Prostate gland (tissue), 2 donors: ENCODE measurements around the gene DSCAM.

ENCODE experiments used
- POLR2A ChIP-seq: fragments of 450-650 bp; IDR thresholded peaks from one replicate; pipeline ENCODE4 v1.6.1; 2016; ENCODE audit warnings: antibody characterized with exemption, mild to moderate bottlenecking
- POLR2AphosphoS5 ChIP-seq: sonication (generic); formaldehyde crosslinking; IDR thresholded peaks from one replicate; pipeline ENCODE4 v1.6.1; 2017; ENCODE audit warnings: antibody characterized with exemption
- TF ChIP-seq, protein P1 (sequence below), 4 experiments: fragments of 200-600 bp in 2 of 4; fragments of 450-650 bp in 2 of 4; sonication (generic) in 2 of 4; IDR thresholded peaks; 1 replicate in 3 of 4; 2 replicates in 1 of 4; pipeline ENCODE4 v1.5.1; 2016 to 2019; ENCODE audit warnings: antibody characterized with exemption in 4 of 4, mild to moderate bottlenecking in 2 of 4, moderate library complexity in 2 of 4

DNA sequence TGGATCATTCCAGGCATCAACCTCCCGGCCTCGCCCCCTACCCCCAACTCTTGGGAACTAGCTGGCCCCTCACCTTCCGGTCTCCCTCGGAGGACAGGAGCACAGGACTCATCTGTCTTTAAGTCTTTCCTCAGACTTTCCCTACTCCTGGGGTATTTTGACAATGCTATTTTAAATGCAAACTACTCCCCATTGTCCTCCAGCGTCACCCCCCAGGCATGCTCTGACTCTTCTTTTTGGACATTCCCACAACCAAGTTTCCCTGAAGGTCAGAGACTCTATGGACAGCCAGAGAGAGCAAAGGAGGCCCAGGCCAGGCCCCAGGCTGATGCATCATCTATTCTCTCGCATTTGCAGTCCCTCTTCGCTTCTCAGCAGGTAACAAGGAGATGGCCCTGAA, 555.4 kb downstream of the DSCAM start:
- TF ChIP-seq POLR2AphosphoS5 (no peak), POLR2A (no peak)
- TF ChIP-seq, protein P1, sequence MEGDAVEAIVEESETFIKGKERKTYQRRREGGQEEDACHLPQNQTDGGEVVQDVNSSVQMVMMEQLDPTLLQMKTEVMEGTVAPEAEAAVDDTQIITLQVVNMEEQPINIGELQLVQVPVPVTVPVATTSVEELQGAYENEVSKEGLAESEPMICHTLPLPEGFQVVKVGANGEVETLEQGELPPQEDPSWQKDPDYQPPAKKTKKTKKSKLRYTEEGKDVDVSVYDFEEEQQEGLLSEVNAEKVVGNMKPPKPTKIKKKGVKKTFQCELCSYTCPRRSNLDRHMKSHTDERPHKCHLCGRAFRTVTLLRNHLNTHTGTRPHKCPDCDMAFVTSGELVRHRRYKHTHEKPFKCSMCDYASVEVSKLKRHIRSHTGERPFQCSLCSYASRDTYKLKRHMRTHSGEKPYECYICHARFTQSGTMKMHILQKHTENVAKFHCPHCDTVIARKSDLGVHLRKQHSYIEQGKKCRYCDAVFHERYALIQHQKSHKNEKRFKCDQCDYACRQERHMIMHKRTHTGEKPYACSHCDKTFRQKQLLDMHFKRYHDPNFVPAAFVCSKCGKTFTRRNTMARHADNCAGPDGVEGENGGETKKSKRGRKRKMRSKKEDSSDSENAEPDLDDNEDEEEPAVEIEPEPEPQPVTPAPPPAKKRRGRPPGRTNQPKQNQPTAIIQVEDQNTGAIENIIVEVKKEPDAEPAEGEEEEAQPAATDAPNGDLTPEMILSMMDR (IDR thresholded peaks at IDR 0.05) = no peak
